ENCODE measurements around the gene ZNF407.
"Not testable (repeated sequence)": the region's sequence is repeated elsewhere in the genome, so short reads cannot be mapped to it uniquely, and the experiment has no call there.

ZNF407 gene

GRCh38 chr18:74597662-74598349 is at the start of gene ZNF407:
Gene ZNF407, plus strand, starts transcription at chr18:74597870. Its CDS starts 33,150 bp downstream, at chr18:74631020.
- DNase-seq (ENCODE audit: low read depth in 2 of 2) = peak; percentile 71 to 74

- DNase-seq (ENCODE audit: low read depth in 2 of 2) = no peak
These were observed 48.0 kb upstream of the ZNF407 start for GRCh38 chr18:74549591-74550104.

GRCh38 chr18:74550886-74551285 is 46.8 kb upstream of the ZNF407 start:
- DNase-seq (ENCODE audit: low read depth in 2 of 2) = no peak

GRCh38 chr18:74551452-74551851 is 46.2 kb upstream of the ZNF407 start:
- no peak for DNase-seq (ENCODE audit: low read depth in 2 of 2)

- DNase-seq (ENCODE audit: low read depth in 2 of 2) = peak; percentile 62 to 66
These were observed 45.6 kb upstream of the ZNF407 start for GRCh38 chr18:74551936-74552555.

- no peak for DNase-seq (ENCODE audit: low read depth in 2 of 2)
These were observed 41.5 kb upstream of the ZNF407 start for GRCh38 chr18:74556126-74556525.

GRCh38 chr18:74558096-74558495 is 39.6 kb upstream of the ZNF407 start:
- DNase-seq (ENCODE audit: low read depth in 2 of 2) = no peak

- DNase-seq (ENCODE audit: low read depth in 2 of 2) = no peak
These were observed 35.4 kb upstream of the ZNF407 start for GRCh38 chr18:74562131-74562730.

GRCh38 chr18:74562775-74563174 is 34.9 kb upstream of the ZNF407 start:
- DNase-seq (ENCODE audit: low read depth in 2 of 2) = no peak

- no peak for DNase-seq (ENCODE audit: low read depth in 2 of 2)
These were observed 33.7 kb upstream of the ZNF407 start for GRCh38 chr18:74563999-74564398.

GRCh38 chr18:74565164-74565563 is 32.5 kb upstream of the ZNF407 start:
- DNase-seq (ENCODE audit: low read depth in 2 of 2) = not testable (repeated sequence)

- DNase-seq (ENCODE audit: low read depth in 2 of 2) = not testable (repeated sequence)
These were observed 31.7 kb upstream of the ZNF407 start for GRCh38 chr18:74565993-74566392.

GRCh38 chr18:74567822-74568221 is 29.8 kb upstream of the ZNF407 start:
- DNase-seq (ENCODE audit: low read depth in 2 of 2) = no peak

- DNase-seq (ENCODE audit: low read depth in 2 of 2) = no peak
These were observed 28.3 kb upstream of the ZNF407 start for GRCh38 chr18:74569401-74569800.

GRCh38 chr18:74570266-74570665 is 27.4 kb upstream of the ZNF407 start:
- no peak for DNase-seq (ENCODE audit: low read depth in 2 of 2)

- no peak for DNase-seq (ENCODE audit: low read depth in 2 of 2)
These were observed 25.6 kb upstream of the ZNF407 start for GRCh38 chr18:74571895-74572680.

GRCh38 chr18:74573053-74573452 is 24.6 kb upstream of the ZNF407 start:
- DNase-seq (ENCODE audit: low read depth in 2 of 2) = no peak

- DNase-seq (ENCODE audit: low read depth in 2 of 2) = no peak
These were observed 22.8 kb upstream of the ZNF407 start for GRCh38 chr18:74574916-74575315.

GRCh38 chr18:74577019-74577418 is 20.7 kb upstream of the ZNF407 start:
- no peak for DNase-seq (ENCODE audit: low read depth in 2 of 2)

- DNase-seq (ENCODE audit: low read depth in 2 of 2) = no peak
These were observed 18.1 kb upstream of the ZNF407 start for GRCh38 chr18:74579496-74580065.

GRCh38 chr18:74582642-74583041 is 15.0 kb upstream of the ZNF407 start:
- no peak for DNase-seq (ENCODE audit: low read depth in 2 of 2)

- no peak for DNase-seq (ENCODE audit: low read depth in 2 of 2)
These were observed 10.2 kb upstream of the ZNF407 start for GRCh38 chr18:74587441-74587840.

Measured in stimulated activated CD8-positive, alpha-beta memory T cell treated with anti-CD3 and anti-CD28 coated beads, Interleukin-2, amount 100 ng/mL, for 48 hours (primary cell).